ENCODE results near the gene TCOF1.
A peak's percentile ranks its signal among the peaks of the same experiment; 100 is the strongest.

Gene TCOF1

GRCh38 chr5:150352244-150353031, 5.1 kb upstream of the TCOF1 start:
- DNase-seq (ENCODE audit: low spot score) = no peak

- no peak for DNase-seq (ENCODE audit: low spot score)
Observed at GRCh38 chr5:150353032-150353675, 4.3 kb upstream of the TCOF1 start.

GRCh38 chr5:150355791-150356190, 1.7 kb upstream of the TCOF1 start:
- no peak for DNase-seq (ENCODE audit: low spot score)

GRCh38 chr5:150356575-150357294, 762 bp upstream of the TCOF1 start:
- no peak for DNase-seq (ENCODE audit: low spot score)

GRCh38 chr5:150358261-150359095, 981 bp downstream of the TCOF1 start:
- DNase-seq (ENCODE audit: low spot score) = no peak

- no peak for DNase-seq (ENCODE audit: low spot score)
Observed at GRCh38 chr5:150361301-150361700, 3.8 kb downstream of the TCOF1 start.

GRCh38 chr5:150363185-150363584, 5.7 kb downstream of the TCOF1 start:
- DNase-seq (ENCODE audit: low spot score) = no peak

GRCh38 chr5:150364004-150364403, 6.5 kb downstream of the TCOF1 start:
- DNase-seq (ENCODE audit: low spot score) = no peak

GRCh38 chr5:150368526-150368925, 11.0 kb downstream of the TCOF1 start:
- DNase-seq (ENCODE audit: low spot score) = no peak

GRCh38 chr5:150372639-150373038, 15.1 kb downstream of the TCOF1 start:
- DNase-seq (ENCODE audit: low spot score) = no peak

GRCh38 chr5:150374651-150375050, 17.2 kb downstream of the TCOF1 start:
- no peak for DNase-seq (ENCODE audit: low spot score)

GRCh38 chr5:150376799-150377771, 19.6 kb downstream of the TCOF1 start:
- peak; percentile 88 for DNase-seq (ENCODE audit: low spot score)

GRCh38 chr5:150377964-150378694, 20.6 kb downstream of the TCOF1 start:
- DNase-seq (ENCODE audit: low spot score) = peak; percentile 94

- DNase-seq (ENCODE audit: low spot score) = no peak
Observed at GRCh38 chr5:150384701-150385100, 27.2 kb downstream of the TCOF1 start.

GRCh38 chr5:150386024-150386855, 28.7 kb downstream of the TCOF1 start:
- no peak for DNase-seq (ENCODE audit: low spot score)

GRCh38 chr5:150389531-150390266, 32.2 kb downstream of the TCOF1 start:
- DNase-seq (ENCODE audit: low spot score) = no peak

- no peak for DNase-seq (ENCODE audit: low spot score)
Observed at GRCh38 chr5:150391064-150391834, 33.8 kb downstream of the TCOF1 start.

- DNase-seq (ENCODE audit: low spot score) = no peak
Observed at GRCh38 chr5:150391986-150392385, 34.5 kb downstream of the TCOF1 start.

Measured in hepatic stellate cell (primary cell).